HCT116 (cell line): Measurements from ENCODE around the gene SH3D19. TPM values are rescaled to one million over a fixed set of nuclear protein-coding genes. Genes with fewer than 3 reads are reported as not detected.

ENCODE experiments used
- ATAC-seq: fragments of 200-7000 bp; cut with Tn5 transposase; 2 replicates; pipeline ENCODE4 v1.9.1; 2020; ENCODE audit warnings: mild to moderate bottlenecking, moderate library complexity
- BruUV-seq: library from RNA; stranded (reverse); fragments of 400-500 nt; replicated peaks from 2 replicates; lab custom pipeline; 2021; lab: Mats Ljungman, UMichigan
- CTCF ChIA-PET: fragments of 300-600 bp; sonication (Branson Sonifier 250); formaldehyde crosslinking; loops from one replicate; lab custom pipeline; 2021; ENCODE audit warnings: antibody characterized with exemption; lab: Charles Lee
- POLR2A ChIA-PET: fragments of 300-600, 350-600 bp; sonication (Branson Sonifier 250); formaldehyde crosslinking; loops from one replicate; lab custom pipeline; 2021; ENCODE audit warnings: antibody characterized with exemption; lab: Charles Lee
- RAD21 ChIA-PET, 2 experiments: fragments of 300-600 bp; sonication (Branson Sonifier 250); formaldehyde crosslinking; loops; one replicate each; lab custom pipeline; 2023; ENCODE audit warnings: low total read pairs in 2 of 2; ENCODE audit not compliant: uncharacterized antibody in 2 of 2, unreplicated experiment in 2 of 2, low non-redundant PET in 1 of 2; lab: Charles Lee
- DNase-seq: peaks from one replicate; pipeline ENCODE4 v3.0.0-alpha.2; 2010; ENCODE audit warnings: low read depth, low spot score
- H2AFZ ChIP-seq: fragments of 200-600 bp; shearing (Covaris generic), sonication (generic); 2 replicates; pipeline ENCODE4 v1.6.1; 2017; ENCODE audit warnings: low read depth, mixed run types, mixed read lengths, antibody characterized with exemption, low read length; ENCODE audit not compliant: poor library complexity, severe bottlenecking
- H3K27ac ChIP-seq: 2 replicates; pipeline ENCODE4 v1.5.1; 2012; ENCODE audit warnings: low read depth, low read length
- H3K27me3 ChIP-seq: fragments of 200-600 bp; sonication (generic); 2 replicates; pipeline ENCODE4 v1.6.1; 2016; ENCODE audit warnings: mixed run types, low read length, mixed read lengths; ENCODE audit not compliant: insufficient read depth
- H3K36me3 ChIP-seq, 2 experiments: fragments of 200-500 bp in 1 of 2; fragments of 200-600 bp in 1 of 2; sonication (Bioruptor generic) in 1 of 2; sonication (generic) in 1 of 2; 2 replicates each; pipeline versions ENCODE4 v1.5.1 to v1.6.1; 2014 to 2016; ENCODE audit warnings: low read length in 2 of 2, inconsistent platforms in 1 of 2, mixed read lengths in 1 of 2, mixed run types in 1 of 2; ENCODE audit not compliant: insufficient read depth in 2 of 2, control insufficient read depth in 1 of 2
- H3K4me1 ChIP-seq, 2 experiments: fragments of 200-600 bp in 1 of 2; sonication (generic) in 1 of 2; 2 replicates each; pipeline versions ENCODE4 v1.5.1 to v1.6.1; 2012 to 2017; ENCODE audit warnings: low read length in 2 of 2, inconsistent platforms in 1 of 2, mild to moderate bottlenecking in 1 of 2, mixed read lengths in 1 of 2, mixed run types in 1 of 2, moderate library complexity in 1 of 2; ENCODE audit not compliant: insufficient read depth in 2 of 2, control insufficient read depth in 1 of 2
- H3K4me2 ChIP-seq: fragments of 200-600 bp; sonication (generic); 2 replicates; pipeline ENCODE4 v1.6.1; 2017; ENCODE audit warnings: mixed run types, low read length, mixed read lengths
- H3K4me3 ChIP-seq, 2 experiments: fragments of 200-600 bp in 1 of 2; sonication (generic) in 1 of 2; replicated peaks in 1 of 2; 2 replicates each; pipeline ENCODE4 v1.5.1; 2011 to 2016; ENCODE audit warnings: low read length in 2 of 2, control low read depth in 1 of 2, low read depth in 1 of 2, mild to moderate bottlenecking in 1 of 2, mixed read lengths in 1 of 2, mixed run types in 1 of 2
- H3K79me2 ChIP-seq: fragments of 200-600 bp; sonication (generic); 2 replicates; pipeline ENCODE4 v1.6.1; 2017; ENCODE audit warnings: mild to moderate bottlenecking, mixed run types, low read length, moderate library complexity, mixed read lengths; ENCODE audit not compliant: insufficient read depth
- H3K9ac ChIP-seq: fragments of 200-600 bp; sonication (generic); 2 replicates; pipeline ENCODE4 v1.6.1; 2016; ENCODE audit warnings: low read length, mixed read lengths
- H3K9me2 ChIP-seq: fragments of 200-600 bp; sonication (generic), shearing (Covaris generic); 2 replicates; pipeline ENCODE4 v1.6.1; 2017; ENCODE audit warnings: mixed run types, mild to moderate bottlenecking, moderate library complexity; ENCODE audit not compliant: insufficient read depth
- H3K9me3 ChIP-seq, 2 experiments: fragments of 200-500 bp in 1 of 2; fragments of 200-600 bp in 1 of 2; sonication (Bioruptor generic) in 1 of 2; sonication (generic) in 1 of 2; 2 replicates each; pipeline ENCODE4 v1.6.1; 2014 to 2017; ENCODE audit warnings: low read length in 2 of 2, mixed read lengths in 2 of 2, inconsistent platforms in 1 of 2, low read depth in 1 of 2, mild to moderate bottlenecking in 1 of 2, mixed run types in 1 of 2, moderate library complexity in 1 of 2; ENCODE audit not compliant: control insufficient read depth in 1 of 2, insufficient read depth in 1 of 2
- H4K20me1 ChIP-seq: fragments of 200-600 bp; sonication (generic), shearing (Covaris generic); 2 replicates; pipeline ENCODE4 v1.6.1; 2017; ENCODE audit warnings: mixed run types, mild to moderate bottlenecking, moderate library complexity; ENCODE audit not compliant: insufficient read depth
- ATF3 ChIP-seq: IDR thresholded peaks from 2 replicates; pipeline ENCODE4 v1.6.1; 2012
- CBX3 ChIP-seq: IDR thresholded peaks from 2 replicates; pipeline ENCODE4 v1.6.1; 2012; ENCODE audit warnings: low read depth
- CTCF ChIP-seq, 3 experiments: fragments of 200-600 bp in 1 of 3; sonication (generic) in 1 of 3; IDR thresholded peaks in 2 of 3; conservative IDR thresholded peaks in 1 of 3; 2 replicates each; pipeline ENCODE4 v1.5.1; 2012 to 2017; ENCODE audit warnings: low read depth in 2 of 3, low read length in 2 of 3, antibody characterized with exemption in 1 of 3, borderline replicate concordance in 1 of 3, control low read depth in 1 of 3, mild to moderate bottlenecking in 1 of 3, mixed read lengths in 1 of 3, mixed run types in 1 of 3, moderate library complexity in 1 of 3; ENCODE audit not compliant: insufficient read depth in 1 of 3
- EGR1 ChIP-seq: IDR thresholded peaks from 2 replicates; pipeline ENCODE4 v1.6.1; 2012; ENCODE audit warnings: low read depth
- EZH2phosphoT487 ChIP-seq: fragments of 200-600 bp; IDR thresholded peaks from 2 replicates; pipeline ENCODE4 v1.6.1; 2018; ENCODE audit warnings: antibody characterized with exemption, borderline replicate concordance
- JUND ChIP-seq: IDR thresholded peaks from 2 replicates; pipeline ENCODE4 v1.6.1; 2012
- POLR2A ChIP-seq: IDR thresholded peaks from 2 replicates; pipeline ENCODE4 v1.7.0; 2011; ENCODE audit warnings: borderline replicate concordance; ENCODE audit not compliant: insufficient read depth, insufficient read length; ENCODE audit errors: extremely low read depth
- POLR2AphosphoS5 ChIP-seq: IDR thresholded peaks from 2 replicates; pipeline ENCODE4 v1.6.1; 2011; ENCODE audit warnings: mild to moderate bottlenecking, low read depth, low read length, moderate library complexity
- ZFX ChIP-seq: fragments of 450-650 bp; IDR thresholded peaks from 2 replicates; pipeline ENCODE4 v1.6.1; 2017
- intact Hi-C: fragments of 100-400 bp; cut with micrococcal nuclease; formaldehyde crosslinking; loops from 2 replicates; pipeline ENCODE4 v1.10.0; 2022
- total RNA-seq: library from RNA; stranded (reverse); gene quantifications from one replicate; pipeline ENCODE4 v1.2.1, GENCODE V29; 2021; ENCODE audit not compliant: unreplicated experiment

The SH3D19 gene
- total RNA-seq, 1 experiment from 2014 or later, result 37.5 TPM

- Histone ChIP-seq H3K27ac (no peak overlapping the region), H4K20me1 (no peaks in the 10 kb centered on the region), H3K9ac (no peak overlapping the region), H3K4me2 (no peak overlapping the region), H3K36me3 (0 out of 4 replicates have a peak, but pooled peaks cover 0 to 3% of the 10 kb centered on the region in 2 experiments), H2AFZ (no peak overlapping the region), H3K4me3 (no peak overlapping the region), H3K27me3 (no peaks in the 10 kb centered on the region), H3K4me1 (no peaks in the 10 kb centered on the region), H3K79me2 (no peaks in the 10 kb centered on the region), H3K9me2 (no peaks in the 10 kb centered on the region), H3K9me3 (no peaks in the 10 kb centered on the region)
- ChIA-PET CTCF (no interaction called here), POLR2A (no interaction called here), RAD21 (no interaction called here)
- BruUV-seq, result no TSS peak
- ATAC-seq, result no peak
- intact Hi-C loops, result no loop called here
- TF ChIP-seq EZH2phosphoT487, result no peak
- TF ChIP-seq ATF3, result no peak
- no peak for TF ChIP-seq EGR1
- no peak for TF ChIP-seq JUND
- TF ChIP-seq CTCF (IDR thresholded peaks at IDR 0.05 in 2 of 3, conservative IDR thresholded peaks at IDR 0.05 in 1 of 3; ENCODE audit: borderline replicate concordance in 1 of 3, insufficient read depth in 1 of 3, low read depth in 2 of 3, low read length in 2 of 3), result no peak
- TF ChIP-seq ZFX, result no peak
- no peak for TF ChIP-seq POLR2AphosphoS5
- no peak for TF ChIP-seq CBX3
- no peak for TF ChIP-seq POLR2A
- no peak for DNase-seq
These were observed 178.4 kb downstream of the SH3D19 start for GRCh38 chr4:151147000-151147399.
